HCT116 (cell line): ENCODE data around the gene PLCH2.

Experiments used
- CEBPB ChIP-seq: IDR thresholded peaks from 2 replicates; pipeline ENCODE4 v1.6.1; 2012; ENCODE audit warnings: low read depth
- EZH2 ChIP-seq: fragments of 200-600 bp; sonication (generic); IDR thresholded peaks from 2 replicates; pipeline ENCODE4 v1.6.1; 2017; ENCODE audit warnings: antibody characterized with exemption, mixed run types
- ZNF274 ChIP-seq: fragments of 200-500 bp; sonication (Bioruptor generic); IDR thresholded peaks from 2 replicates; pipeline ENCODE4 v1.6.1; 2014; ENCODE audit warnings: mild to moderate bottlenecking, low read depth, low read length, inconsistent platforms

GRCh38 chr1:2547210-2548067 lies 71.3 kb downstream of the PLCH2 start:
- TF ChIP-seq ZNF274, result no peak
- TF ChIP-seq EZH2, result no peak
- no peak for TF ChIP-seq CEBPB
